Testis (tissue), 3 donors: ENCODE results near the gene VWA5B1. TPM values are rescaled to one million over a fixed set of nuclear protein-coding genes. Genes with fewer than 3 reads are reported as not detected.

ENCODE experiments used
- DNase-seq: peaks from one replicate; pipeline ENCODE4 v3.0.0-alpha.2; 2019
- H3K27ac ChIP-seq, 2 donors: fragments of 200-600 bp; sonication (generic); one replicate each; pipeline ENCODE4 v1.5.1; 2019
- H3K27me3 ChIP-seq: fragments of 200-600 bp; sonication (generic); one replicate; pipeline ENCODE4 v1.5.1; 2019
- H3K36me3 ChIP-seq: fragments of 200-600 bp; sonication (generic); one replicate; pipeline ENCODE4 v1.5.1; 2017; ENCODE audit warnings: low read depth; ENCODE audit errors: missing control alignments
- H3K4me1 ChIP-seq: fragments of 200-600 bp; sonication (generic); one replicate; pipeline ENCODE4 v1.5.1; 2019
- H3K4me3 ChIP-seq, 2 donors: fragments of 200-600 bp; sonication (generic); one replicate each; pipeline ENCODE4 v1.5.1; 2017 to 2019
- H3K9me3 ChIP-seq: fragments of 200-600 bp; sonication (generic); one replicate; pipeline ENCODE4 v1.5.1; 2017
- POLR2A ChIP-seq: fragments of 450-650 bp; IDR thresholded peaks from one replicate; pipeline ENCODE4 v1.6.1; 2017; ENCODE audit warnings: antibody characterized with exemption, mild to moderate bottlenecking, moderate library complexity
- WGBS, 2 donors: methylation state at CpG; one replicate each; pipeline ENCODE4 v1.1.5; 2018; 5-methylcytosine and 5-hydroxymethylcytosine counted together
- intact Hi-C: fragments of 100-400 bp; cut with DNase I; formaldehyde crosslinking; loops from one replicate; pipeline ENCODE4 v1.15.1; 2023; ENCODE audit warnings: low total_unique reads
- polyA plus RNA-seq: library from polyadenylated mRNA; stranded (reverse); fragments of 350-450 nt; fragmentation: Illumina TruSeq; extraction: RNeasy Lipid Tissue Mini Kit (QIAGEN cat#74804); gene quantifications from one replicate; pipeline ENCODE4 v1.2.3, GENCODE V29; 2014; ENCODE audit warnings: low read depth, low replicate concordance; ENCODE audit not compliant: insufficient read depth
- total RNA-seq, 2 donors: library from RNA; depleted of rRNA; stranded (reverse); fragments of >200 nt; gene quantifications; one replicate each; pipeline ENCODE4 v1.2.3, GENCODE V29; 2016
- TF ChIP-seq, protein P1 (sequence below), 3 experiments: fragments of 450-650 bp in 2 of 3; fragments of 200-600 bp in 1 of 3; sonication (generic) in 1 of 3; IDR thresholded peaks; one replicate each; pipeline ENCODE4 v1.5.1; 2016 to 2019; ENCODE audit warnings: antibody characterized with exemption in 3 of 3, mild to moderate bottlenecking in 2 of 3, moderate library complexity in 1 of 3

Gene VWA5B1
- total and polyA plus RNA-seq, 3 donors from 2014 or later = 13.1 to 23.0 (median 16.2) TPM

DNA sequence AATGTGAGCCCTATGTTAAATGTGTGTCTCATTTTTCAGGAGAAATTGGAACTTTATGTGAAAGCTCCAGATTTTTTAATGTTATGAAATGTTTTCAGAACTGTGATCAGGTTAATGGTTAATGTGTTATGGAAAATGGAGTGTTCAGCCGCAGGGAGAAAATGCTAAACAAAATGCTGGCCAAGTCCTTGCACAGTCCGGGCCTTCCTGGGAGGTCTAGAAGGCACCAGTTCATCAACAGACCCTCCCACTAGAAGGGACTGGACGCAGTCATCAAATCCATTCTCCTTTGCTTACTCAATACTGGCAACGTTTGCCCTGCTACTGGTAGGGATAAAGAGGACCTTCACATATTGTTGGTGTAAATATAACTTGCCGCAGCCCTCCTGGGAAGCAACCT lies 43.4 kb downstream of the VWA5B1 start:
- Histone ChIP-seq H3K4me3 (no peak overlapping the region), H3K9me3 (no peaks in the 10 kb centered on the region), H3K4me1 (no peaks in the 10 kb centered on the region), H3K27me3 (no peaks in the 10 kb centered on the region), H3K36me3 (no peaks in the 10 kb centered on the region), H3K27ac (no peak overlapping the region)
- WGBS, 2 donors = 57 to 61% methylated on average over 5 of the region's 5 CpGs
- no peak for DNase-seq
- intact Hi-C loops = no loop called here
- no peak for TF ChIP-seq POLR2A
- TF ChIP-seq, protein P1, sequence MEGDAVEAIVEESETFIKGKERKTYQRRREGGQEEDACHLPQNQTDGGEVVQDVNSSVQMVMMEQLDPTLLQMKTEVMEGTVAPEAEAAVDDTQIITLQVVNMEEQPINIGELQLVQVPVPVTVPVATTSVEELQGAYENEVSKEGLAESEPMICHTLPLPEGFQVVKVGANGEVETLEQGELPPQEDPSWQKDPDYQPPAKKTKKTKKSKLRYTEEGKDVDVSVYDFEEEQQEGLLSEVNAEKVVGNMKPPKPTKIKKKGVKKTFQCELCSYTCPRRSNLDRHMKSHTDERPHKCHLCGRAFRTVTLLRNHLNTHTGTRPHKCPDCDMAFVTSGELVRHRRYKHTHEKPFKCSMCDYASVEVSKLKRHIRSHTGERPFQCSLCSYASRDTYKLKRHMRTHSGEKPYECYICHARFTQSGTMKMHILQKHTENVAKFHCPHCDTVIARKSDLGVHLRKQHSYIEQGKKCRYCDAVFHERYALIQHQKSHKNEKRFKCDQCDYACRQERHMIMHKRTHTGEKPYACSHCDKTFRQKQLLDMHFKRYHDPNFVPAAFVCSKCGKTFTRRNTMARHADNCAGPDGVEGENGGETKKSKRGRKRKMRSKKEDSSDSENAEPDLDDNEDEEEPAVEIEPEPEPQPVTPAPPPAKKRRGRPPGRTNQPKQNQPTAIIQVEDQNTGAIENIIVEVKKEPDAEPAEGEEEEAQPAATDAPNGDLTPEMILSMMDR (IDR thresholded peaks at IDR 0.05) = no peak

DNA sequence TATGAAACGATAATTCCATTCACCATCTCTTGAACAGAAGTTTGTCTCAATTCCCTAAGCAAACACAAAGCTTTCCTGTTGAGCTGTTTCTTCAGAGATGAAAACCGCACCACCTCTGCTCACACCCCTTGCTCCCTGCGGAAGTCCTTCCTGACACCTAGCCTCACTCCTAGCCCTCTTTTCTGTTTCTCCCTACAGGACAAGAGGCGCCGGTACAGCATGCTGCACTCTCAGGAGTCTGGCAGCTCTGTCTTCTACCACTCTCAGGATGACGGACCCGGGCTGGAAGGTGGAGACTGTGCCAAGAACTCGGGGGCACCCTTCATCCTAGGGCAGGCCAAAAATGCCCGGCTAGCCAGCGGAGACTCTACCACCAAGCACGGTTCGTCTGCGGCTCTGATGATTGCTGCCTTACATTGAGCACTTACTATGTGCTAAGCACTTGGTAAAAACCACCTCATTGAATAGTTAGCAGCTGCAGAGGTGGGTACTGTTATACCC lies 45.5 kb downstream of the VWA5B1 start:
- no peak overlapping the region for H3K4me3 ChIP-seq
- H3K27ac ChIP-seq = no peak overlapping the region
- WGBS, 2 donors = 89% methylated on average over 9 to 13 of the region's 13 CpGs
- no peak for DNase-seq
- no peaks in the 10 kb centered on the region for H3K4me1 ChIP-seq
- no peaks in the 10 kb centered on the region for H3K36me3 ChIP-seq
- TF ChIP-seq POLR2A = no peak
- TF ChIP-seq, protein P1 (IDR thresholded peaks at IDR 0.05) = no peak
- no peaks in the 10 kb centered on the region for H3K27me3 ChIP-seq
- intact Hi-C loops = no loop called here
- H3K9me3 ChIP-seq = no peaks in the 10 kb centered on the region

DNA sequence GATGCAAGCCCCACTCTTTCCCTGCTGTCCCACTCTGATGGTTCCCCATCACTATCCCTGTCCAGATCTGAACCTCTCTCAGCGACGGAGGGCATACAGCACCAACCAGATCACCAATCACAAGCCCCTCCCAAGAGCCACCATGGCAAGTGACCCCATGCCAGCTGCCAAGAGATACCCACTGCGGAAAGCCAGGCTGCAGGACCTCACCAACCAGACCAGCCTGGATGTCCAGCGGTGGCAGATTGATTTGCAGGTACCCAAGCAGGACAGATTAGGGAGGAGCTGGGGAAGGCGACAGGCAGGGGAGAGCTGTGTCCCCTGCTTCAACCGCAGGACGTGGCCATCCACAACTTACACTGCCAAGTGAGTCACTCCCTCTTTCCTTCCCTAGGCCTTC lies 46.9 kb downstream of the VWA5B1 start:
- Histone ChIP-seq H3K4me1 (no peaks in the 10 kb centered on the region), H3K4me3 (no peak overlapping the region), H3K27ac (no peak overlapping the region), H3K36me3 (no peaks in the 10 kb centered on the region), H3K9me3 (no peaks in the 10 kb centered on the region), H3K27me3 (no peaks in the 10 kb centered on the region)
- intact Hi-C loops = no loop called here
- DNase-seq = no peak
- TF ChIP-seq POLR2A = no peak
- TF ChIP-seq, protein P1 (IDR thresholded peaks at IDR 0.05) = no peak
- 87 to 94% methylated on average over 5 to 7 of the region's 7 CpGs for WGBS, 2 donors

DNA sequence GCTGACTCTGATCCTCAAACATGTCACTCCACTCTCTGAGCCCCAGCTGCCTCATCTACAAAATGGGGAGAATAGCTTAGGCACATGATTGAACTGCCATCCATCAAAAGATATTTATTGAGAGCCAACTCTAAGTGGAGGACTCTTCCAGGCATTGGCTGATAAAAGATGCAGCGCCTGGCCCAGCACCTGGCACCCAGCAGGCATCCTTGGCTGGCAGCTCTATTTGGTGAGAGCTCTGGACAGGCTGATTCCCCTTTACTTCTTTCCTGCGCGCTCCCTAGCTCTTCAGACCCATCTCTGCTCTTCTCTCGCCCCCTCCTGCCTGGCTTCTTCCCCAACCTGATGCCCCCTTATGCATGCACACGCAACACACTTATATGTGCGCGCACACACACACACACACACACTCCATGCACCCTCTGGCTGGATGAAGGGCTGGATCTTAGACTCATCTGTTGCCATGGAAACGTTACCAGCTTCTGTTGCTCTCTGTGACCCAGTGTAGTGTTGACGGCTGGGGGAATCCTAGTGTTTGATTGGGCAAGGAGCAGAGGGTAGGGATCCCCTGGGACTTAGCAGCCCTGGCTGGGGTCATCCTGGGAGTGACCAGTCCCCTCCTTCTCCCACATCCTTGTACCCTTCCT lies 49.3 kb downstream of the VWA5B1 start:
- H3K4me1 ChIP-seq = no peaks in the 10 kb centered on the region
- no peak overlapping the region for H3K27ac ChIP-seq
- DNase-seq = no peak
- TF ChIP-seq POLR2A = no peak
- TF ChIP-seq, protein P1 (IDR thresholded peaks at IDR 0.05) = no peak
- no peak overlapping the region for H3K4me3 ChIP-seq
- H3K27me3 ChIP-seq = no peaks in the 10 kb centered on the region
- no peaks in the 10 kb centered on the region for H3K36me3 ChIP-seq
- H3K9me3 ChIP-seq = no peaks in the 10 kb centered on the region
- 73 to 77% methylated on average over 9 of the region's 9 CpGs for WGBS, 2 donors
- intact Hi-C loops = no loop called here
